Measurements from ENCODE around the gene WDR19. TPM values are rescaled to one million over a fixed set of nuclear protein-coding genes. Genes with fewer than 3 reads are reported as not detected.

Gene WDR19
- total and polyA plus RNA-seq, 2 donors from 2014 or later, result 21.4 to 42.5 TPM

- no peak overlapping the region for H3K9ac ChIP-seq (ENCODE audit: low read length in 3 of 3)
- FAIRE-seq (no peak), DNase-seq (no peak)
- H3K27ac ChIP-seq (ENCODE audit: low read depth in 2 of 2, low read length in 2 of 2), result no peak overlapping the region
- H3K36me3 ChIP-seq (ENCODE audit: control insufficient read depth in 2 of 3, insufficient read depth in 3 of 3, low read length in 3 of 3), result peaks cover 4 to 23% (median 18%) of the 10 kb centered on the region in 3 donors
- TF ChIP-seq CTCF (IDR thresholded peaks at IDR 0.05; ENCODE audit: borderline replicate concordance, extremely low read depth, insufficient read depth), result no peak
- no peak overlapping the region for H3K4me3 ChIP-seq (ENCODE audit: low read length in 3 of 3)
- H3K27me3 ChIP-seq (ENCODE audit: control insufficient read depth, insufficient read depth, low read length), result no peaks in the 10 kb centered on the region
- no peaks in the 10 kb centered on the region for H3K4me1 ChIP-seq (ENCODE audit: control insufficient read depth in 2 of 3, insufficient read depth in 2 of 3, low read depth in 1 of 3, low read length in 3 of 3)
- intact Hi-C loops (cut with DNase I), result no loop called here
- peaks cover 0 to 3% (median 0%) of the 10 kb centered on the region in 3 donors for H3K9me3 ChIP-seq (ENCODE audit: control insufficient read depth in 2 of 3, insufficient read depth in 1 of 3, low read length in 3 of 3)
These were observed 98.4 kb downstream of the WDR19 start for GRCh38 chr4:39280770-39281169.

GRCh38 chr4:39285111-39285795, 102.9 kb downstream of the WDR19 start:
- Histone ChIP-seq H3K4me3 (ENCODE audit: low read length in 3 of 3) (no peak overlapping the region), H3K27ac (ENCODE audit: low read depth in 2 of 2, low read length in 2 of 2) (no peak overlapping the region), H3K9me3 (ENCODE audit: control insufficient read depth in 2 of 3, insufficient read depth in 1 of 3, low read length in 3 of 3) (peaks cover 0 to 3% (median 0%) of the 10 kb centered on the region in 3 donors), H3K9ac (ENCODE audit: low read length in 3 of 3) (no peak overlapping the region), H3K27me3 (ENCODE audit: control insufficient read depth, insufficient read depth, low read length) (no peaks in the 10 kb centered on the region), H3K36me3 (ENCODE audit: control insufficient read depth in 2 of 3, insufficient read depth in 3 of 3, low read length in 3 of 3) (peaks cover 4 to 51% (median 18%) of the 10 kb centered on the region in 3 donors), H3K4me1 (ENCODE audit: control insufficient read depth in 2 of 3, insufficient read depth in 2 of 3, low read depth in 1 of 3, low read length in 3 of 3) (no peaks in the 10 kb centered on the region)
- FAIRE-seq (no peak), DNase-seq (no peak)
- intact Hi-C loops (cut with DNase I), result no loop called here
- no peak for TF ChIP-seq CTCF (IDR thresholded peaks at IDR 0.05; ENCODE audit: borderline replicate concordance, extremely low read depth, insufficient read depth)

GRCh38 chr4:39285853-39286252, 103.5 kb downstream of the WDR19 start:
- FAIRE-seq, result no peak
- TF ChIP-seq CTCF (IDR thresholded peaks at IDR 0.05; ENCODE audit: borderline replicate concordance, extremely low read depth, insufficient read depth), result no peak
- H3K36me3 ChIP-seq (ENCODE audit: control insufficient read depth in 2 of 3, insufficient read depth in 3 of 3, low read length in 3 of 3), result peaks cover 4 to 52% (median 18%) of the 10 kb centered on the region in 3 donors
- H3K9me3 ChIP-seq (ENCODE audit: control insufficient read depth in 2 of 3, insufficient read depth in 1 of 3, low read length in 3 of 3), result peaks cover 0 to 3% (median 0%) of the 10 kb centered on the region in 3 donors
- H3K27ac ChIP-seq (ENCODE audit: low read depth in 2 of 2, low read length in 2 of 2), result no peak overlapping the region
- no peaks in the 10 kb centered on the region for H3K27me3 ChIP-seq (ENCODE audit: control insufficient read depth, insufficient read depth, low read length)
- no peaks in the 10 kb centered on the region for H3K4me1 ChIP-seq (ENCODE audit: control insufficient read depth in 2 of 3, insufficient read depth in 2 of 3, low read depth in 1 of 3, low read length in 3 of 3)
- intact Hi-C loops (cut with DNase I), result no loop called here
- no peak for DNase-seq
- no peak overlapping the region for H3K9ac ChIP-seq (ENCODE audit: low read length in 3 of 3)
- no peak overlapping the region for H3K4me3 ChIP-seq (ENCODE audit: low read length in 3 of 3)
